Activated CD4-positive, alpha-beta memory T cell treated with anti-CD3 and anti-CD28 coated beads for 36 hours (primary cell): ENCODE measurements around the gene RBM10. TPM values are rescaled to one million over a fixed set of nuclear protein-coding genes. Genes with fewer than 3 reads are reported as not detected.

ENCODE experiments used
- CTCF ChIA-PET: fragments of 350-600 bp; sonication (Branson Sonifier 250); formaldehyde crosslinking; loops from one replicate; lab custom pipeline; 2021; ENCODE audit warnings: antibody characterized with exemption, inconsistent platforms; lab: Charles Lee
- POLR2A ChIA-PET: fragments of 350-600 bp; sonication (Branson Sonifier 250); formaldehyde crosslinking; loops from one replicate; lab custom pipeline; 2021; ENCODE audit warnings: antibody characterized with exemption; lab: Charles Lee
- DNase-seq: peaks from one replicate; pipeline ENCODE4 v3.0.0-alpha.2; 2020
- H3K27ac Mint-ChIP-seq: one replicate; pipeline ENCODE4 v1.8.0; 2021; ENCODE audit warnings: mixed read lengths
- H3K27me3 Mint-ChIP-seq: one replicate; pipeline ENCODE4 v1.8.0; 2021; ENCODE audit warnings: mixed read lengths
- H3K36me3 Mint-ChIP-seq: one replicate; pipeline ENCODE4 v1.8.0; 2021; ENCODE audit warnings: mixed read lengths
- H3K4me1 Mint-ChIP-seq: one replicate; pipeline ENCODE4 v1.8.0; 2021; ENCODE audit warnings: low read depth, mixed read lengths
- H3K4me3 Mint-ChIP-seq: one replicate; pipeline ENCODE4 v1.8.0; 2021; ENCODE audit warnings: mild to moderate bottlenecking, mixed read lengths
- H3K9me3 Mint-ChIP-seq: one replicate; pipeline ENCODE4 v1.8.0; 2021; ENCODE audit warnings: mixed read lengths
- intact Hi-C: fragments of 100-400 bp; cut with micrococcal nuclease; formaldehyde crosslinking; loops from one replicate; pipeline ENCODE4 v1.15.1; 2023
- total RNA-seq, 2 experiments: library from RNA; stranded (reverse); gene quantifications; one replicate each; pipeline ENCODE4 v1.2.3, GENCODE V29; 2021

The RBM10 gene
- total RNA-seq, 2 experiments from 2014 or later, result 61.0 to 62.3 TPM

DNA sequence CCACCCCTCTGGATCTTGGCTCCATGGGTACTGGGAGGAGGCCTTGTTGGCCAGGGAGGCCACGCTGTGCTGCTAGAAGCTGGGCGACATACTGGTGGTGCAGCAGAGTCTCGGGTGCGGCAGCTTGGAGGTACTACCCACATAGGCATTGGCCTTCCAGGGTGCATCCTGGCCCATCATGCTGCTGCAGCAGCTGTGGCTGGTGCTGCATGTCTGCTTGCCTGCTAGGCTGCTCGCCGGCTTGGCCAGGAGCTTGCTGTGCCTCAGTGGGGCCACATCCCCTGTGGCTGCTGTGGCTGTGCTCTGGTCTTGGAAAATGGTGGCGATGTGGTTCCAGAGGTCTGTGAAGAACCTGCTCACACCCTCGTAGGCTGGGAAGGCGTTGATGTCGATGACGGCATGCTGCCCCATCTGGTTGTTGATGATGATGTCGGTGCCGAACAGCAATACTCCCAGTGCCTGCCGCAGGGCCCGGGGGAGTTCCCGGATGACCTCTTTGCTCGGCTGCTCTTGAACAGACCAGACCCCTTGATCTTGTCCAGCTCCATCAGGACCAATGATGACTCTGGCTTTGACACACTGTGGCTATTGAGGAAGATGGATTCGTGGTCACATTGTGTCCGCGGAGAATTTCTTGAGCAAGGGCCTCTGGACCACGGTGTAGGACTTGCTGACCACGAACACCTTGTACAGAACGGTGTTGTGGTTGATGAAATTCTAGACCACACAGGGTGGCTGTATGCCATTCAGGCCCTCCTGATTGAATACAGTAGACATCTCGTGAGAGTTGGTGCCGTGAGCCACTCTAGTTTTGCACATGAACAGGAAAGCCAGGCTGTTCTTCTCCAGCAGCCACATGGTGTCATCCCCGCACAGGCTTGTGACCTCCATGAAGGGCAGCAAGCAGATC lies 11.8 kb downstream of the RBM10 start:
- Mint-ChIP-seq H3K4me3 (no peak overlapping the region), H3K36me3 (peaks cover 4% of the 10 kb centered on the region), H3K4me1 (peaks cover 7% of the 10 kb centered on the region), H3K27me3 (no peaks in the 10 kb centered on the region), H3K27ac (no peak overlapping the region), H3K9me3 (no peaks in the 10 kb centered on the region)
- intact Hi-C loops, result no loop called here
- ChIA-PET POLR2A (no interaction called here), CTCF (no interaction called here)
- DNase-seq, result no peak

DNA sequence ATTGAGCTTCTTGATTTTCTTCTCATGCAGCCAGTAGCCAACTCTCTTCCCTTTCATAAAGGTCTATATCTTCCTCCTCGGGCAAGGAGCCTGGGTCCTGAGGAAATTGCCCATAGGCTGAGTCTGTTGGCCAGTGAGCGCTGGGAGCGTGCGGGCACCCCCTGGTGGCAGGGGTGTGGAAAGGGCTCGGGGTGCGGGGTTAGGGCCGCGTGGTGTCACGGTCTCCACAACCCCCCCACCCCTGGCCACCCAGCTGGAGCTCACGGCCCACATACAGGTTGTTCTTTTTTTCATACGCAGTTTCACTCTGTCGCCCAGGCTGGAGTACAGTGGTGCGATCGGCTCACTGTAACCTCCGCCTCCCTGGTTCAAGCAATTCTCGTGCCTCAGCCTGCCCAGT lies 13.1 kb downstream of the RBM10 start:
- Mint-ChIP-seq H3K27ac (no peak overlapping the region), H3K36me3 (peaks cover 7% of the 10 kb centered on the region), H3K9me3 (no peaks in the 10 kb centered on the region), H3K4me3 (no peak overlapping the region), H3K4me1 (peaks cover 5% of the 10 kb centered on the region), H3K27me3 (no peaks in the 10 kb centered on the region)
- DNase-seq, result no peak
- intact Hi-C loops, result no loop called here
- ChIA-PET CTCF (no interaction called here), POLR2A (interaction anchor here (1.4 kb wide), 1 partner anchor 13 kb away, joined by 4 read pairs; the partner anchor contains the start of genes NDUFB11 and RBM10)

DNA sequence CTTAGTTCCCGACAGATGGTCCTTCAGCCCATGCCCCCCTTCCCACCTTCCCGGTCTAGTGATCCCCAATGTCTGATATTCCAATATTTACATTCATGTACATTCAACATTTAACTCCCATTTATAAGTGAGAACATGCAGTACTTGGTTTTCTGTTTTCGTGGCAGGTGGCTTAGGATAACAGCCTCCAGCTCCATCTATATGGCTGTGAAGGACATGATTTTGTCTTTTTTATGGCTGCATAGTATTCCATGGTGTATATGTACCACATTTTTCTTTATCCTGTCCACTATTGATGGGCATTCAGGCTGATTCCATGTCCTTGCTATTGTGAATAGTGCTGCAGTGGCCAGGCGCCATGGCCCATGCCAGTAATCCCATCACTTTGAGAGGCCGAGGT lies 13.8 kb downstream of the RBM10 start:
- POLR2A ChIA-PET, result interaction anchor here (1.4 kb wide), 1 partner anchor 14 kb away, joined by 4 read pairs; the partner anchor contains the start of genes NDUFB11 and RBM10
- peaks cover 5% of the 10 kb centered on the region for H3K4me1 Mint-ChIP-seq
- CTCF ChIA-PET, result no interaction called here
- H3K4me3 Mint-ChIP-seq, result no peak overlapping the region
- DNase-seq, result no peak
- no peak overlapping the region for H3K27ac Mint-ChIP-seq
- intact Hi-C loops, result no loop called here
- no peaks in the 10 kb centered on the region for H3K27me3 Mint-ChIP-seq
- H3K36me3 Mint-ChIP-seq, result peaks cover 7% of the 10 kb centered on the region
- no peaks in the 10 kb centered on the region for H3K9me3 Mint-ChIP-seq

DNA sequence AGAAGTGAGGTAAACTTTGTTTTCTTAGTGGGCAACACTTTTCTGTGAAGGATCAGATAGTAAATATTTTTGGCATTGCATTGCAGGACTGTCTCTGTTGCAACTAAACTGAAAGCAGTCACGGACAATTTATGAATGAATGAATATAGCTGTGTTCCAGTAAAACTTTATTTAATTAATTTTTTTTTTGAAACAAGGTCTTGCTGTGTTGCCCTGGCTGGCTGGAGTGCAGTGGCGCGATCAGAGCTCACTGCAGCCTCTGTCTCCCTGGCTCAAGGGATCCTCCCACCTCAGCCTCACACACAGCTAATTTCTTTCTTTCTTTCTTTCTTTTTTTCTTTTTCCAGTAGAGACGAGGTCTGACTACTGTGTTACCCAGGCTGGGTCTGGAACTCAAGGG lies 15.8 kb downstream of the RBM10 start:
- POLR2A ChIA-PET, result no interaction called here
- no peaks in the 10 kb centered on the region for H3K9me3 Mint-ChIP-seq
- no peaks in the 10 kb centered on the region for H3K27me3 Mint-ChIP-seq
- DNase-seq, result no peak
- no peak overlapping the region for H3K27ac Mint-ChIP-seq
- peaks cover 11% of the 10 kb centered on the region for H3K36me3 Mint-ChIP-seq
- H3K4me3 Mint-ChIP-seq, result no peak overlapping the region
- CTCF ChIA-PET, result no interaction called here
- intact Hi-C loops, result no loop called here
- peaks cover 5% of the 10 kb centered on the region for H3K4me1 Mint-ChIP-seq

- Mint-ChIP-seq H3K4me3 (no peak overlapping the region), H3K36me3 (peaks cover 7% of the 10 kb centered on the region), H3K9me3 (no peaks in the 10 kb centered on the region), H3K27me3 (no peaks in the 10 kb centered on the region), H3K4me1 (peaks cover 5% of the 10 kb centered on the region), H3K27ac (no peak overlapping the region)
- intact Hi-C loops, result no loop called here
- POLR2A ChIA-PET, result no interaction called here
- CTCF ChIA-PET, result no interaction called here
- no peak for DNase-seq
Observed at GRCh38 chrX:47162927-47163583, 18.0 kb downstream of the RBM10 start.

- H3K9me3 Mint-ChIP-seq, result no peaks in the 10 kb centered on the region
- no peak overlapping the region for H3K4me3 Mint-ChIP-seq
- POLR2A ChIA-PET, result no interaction called here
- H3K27ac Mint-ChIP-seq, result no peak overlapping the region
- peaks cover 8% of the 10 kb centered on the region for H3K4me1 Mint-ChIP-seq
- H3K27me3 Mint-ChIP-seq, result no peaks in the 10 kb centered on the region
- intact Hi-C loops, result no loop called here
- peaks cover 10% of the 10 kb centered on the region for H3K36me3 Mint-ChIP-seq
- CTCF ChIA-PET, result no interaction called here
- no peak for DNase-seq
Observed at GRCh38 chrX:47164420-47164819, 19.4 kb downstream of the RBM10 start.

DNA sequence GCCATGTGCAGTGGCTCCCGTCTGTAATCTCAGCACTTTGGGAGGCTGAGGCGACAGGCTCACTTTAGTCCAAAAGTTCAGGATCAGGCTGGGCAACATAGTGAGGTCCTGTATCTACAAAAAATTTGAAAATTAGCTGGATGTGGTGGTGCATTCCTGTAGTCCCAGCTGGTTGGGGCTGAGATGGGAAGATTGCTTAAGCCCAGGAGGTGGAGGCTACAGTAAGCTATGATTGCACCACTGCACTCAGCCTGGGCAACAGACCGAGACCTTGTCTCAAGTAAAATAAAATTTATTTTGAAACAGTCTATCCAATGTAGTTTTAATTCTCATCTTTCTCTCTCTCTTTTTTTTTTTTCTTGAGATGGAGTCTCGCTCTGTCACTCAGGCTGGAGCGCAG lies 21.1 kb downstream of the RBM10 start:
- Mint-ChIP-seq H3K9me3 (no peaks in the 10 kb centered on the region), H3K36me3 (peaks cover 10% of the 10 kb centered on the region), H3K4me3 (no peak overlapping the region), H3K4me1 (peaks cover 4% of the 10 kb centered on the region), H3K27me3 (no peaks in the 10 kb centered on the region), H3K27ac (no peak overlapping the region)
- CTCF ChIA-PET, result no interaction called here
- intact Hi-C loops, result no loop called here
- DNase-seq, result no peak
- POLR2A ChIA-PET, result no interaction called here

GRCh38 chrX:47168495-47169073 lies 23.6 kb downstream of the RBM10 start:
- ChIA-PET POLR2A (no interaction called here), CTCF (no interaction called here)
- no peak for DNase-seq
- intact Hi-C loops, result no loop called here
- H3K27me3 Mint-ChIP-seq, result no peaks in the 10 kb centered on the region
- no peaks in the 10 kb centered on the region for H3K9me3 Mint-ChIP-seq
- H3K4me3 Mint-ChIP-seq, result no peak overlapping the region
- peaks cover 4% of the 10 kb centered on the region for H3K4me1 Mint-ChIP-seq
- no peak overlapping the region for H3K27ac Mint-ChIP-seq
- peaks cover 9% of the 10 kb centered on the region for H3K36me3 Mint-ChIP-seq

GRCh38 chrX:47169273-47169672 lies 24.3 kb downstream of the RBM10 start:
- no peaks in the 10 kb centered on the region for H3K9me3 Mint-ChIP-seq
- DNase-seq, result no peak
- H3K4me3 Mint-ChIP-seq, result no peak overlapping the region
- intact Hi-C loops, result no loop called here
- POLR2A ChIA-PET, result no interaction called here
- H3K36me3 Mint-ChIP-seq, result peaks cover 9% of the 10 kb centered on the region
- peaks cover 4% of the 10 kb centered on the region for H3K4me1 Mint-ChIP-seq
- no peak overlapping the region for H3K27ac Mint-ChIP-seq
- no peaks in the 10 kb centered on the region for H3K27me3 Mint-ChIP-seq
- CTCF ChIA-PET, result no interaction called here

- Mint-ChIP-seq H3K4me3 (no peak overlapping the region), H3K27ac (no peak overlapping the region), H3K27me3 (no peaks in the 10 kb centered on the region), H3K9me3 (no peaks in the 10 kb centered on the region), H3K36me3 (peaks cover 5% of the 10 kb centered on the region), H3K4me1 (peaks cover 4% of the 10 kb centered on the region)
- no peak for DNase-seq
- ChIA-PET POLR2A (no interaction called here), CTCF (no interaction called here)
- intact Hi-C loops, result no loop called here
Observed at GRCh38 chrX:47169726-47170515, 24.9 kb downstream of the RBM10 start.

GRCh38 chrX:47170861-47171692 lies 26.1 kb downstream of the RBM10 start:
- H3K4me3 Mint-ChIP-seq, result no peak overlapping the region
- POLR2A ChIA-PET, result no interaction called here
- H3K9me3 Mint-ChIP-seq, result no peaks in the 10 kb centered on the region
- intact Hi-C loops, result no loop called here
- peaks cover 7% of the 10 kb centered on the region for H3K36me3 Mint-ChIP-seq
- H3K27me3 Mint-ChIP-seq, result no peaks in the 10 kb centered on the region
- H3K4me1 Mint-ChIP-seq, result peaks cover 4% of the 10 kb centered on the region
- CTCF ChIA-PET, result no interaction called here
- no peak overlapping the region for H3K27ac Mint-ChIP-seq
- no peak for DNase-seq
